Measurements from ENCODE around the gene POLA1.
"Not testable (repeated sequence)": the region's sequence is repeated elsewhere in the genome, so short reads cannot be mapped to it uniquely, and the experiment has no call there.

GRCh38 chrX:24819807-24820206 is 126.1 kb downstream of the POLA1 start:
- not testable (repeated sequence) for TF ChIP-seq CTCF, POLR2A (IDR thresholded peaks at IDR 0.05)
